Neural cell (in vitro differentiated cells): ENCODE data around the gene ERFL. TPM values are rescaled to one million over a fixed set of nuclear protein-coding genes. Genes with fewer than 3 reads are reported as not detected.

ENCODE experiments used
- H2AFZ ChIP-seq: fragments of 200-600, 300-800 bp; sonication (generic), shearing (Covaris generic); 2 replicates; pipeline ENCODE4 v1.6.0; 2014; ENCODE audit warnings: low read depth, mild to moderate bottlenecking, antibody characterized with exemption, low read length, moderate library complexity
- H3F3A ChIP-seq: fragments of 200-600 bp; shearing (Covaris generic); 2 replicates; pipeline ENCODE4 v1.6.1; 2016; ENCODE audit warnings: mild to moderate bottlenecking, moderate library complexity, mixed read lengths, antibody characterized with exemption, low read length; ENCODE audit not compliant: insufficient read depth, poor library complexity, severe bottlenecking
- H3K27ac ChIP-seq: fragments of 200-600, 300-800 bp; sonication (generic), shearing (Covaris generic); 2 replicates; pipeline ENCODE4 v1.5.1; 2014; ENCODE audit warnings: mild to moderate bottlenecking, low read length, moderate library complexity
- H3K27me3 ChIP-seq: fragments of 300-800, 200-600 bp; sonication (generic), shearing (Covaris generic); 2 replicates; pipeline ENCODE4 v1.6.0; 2014; ENCODE audit warnings: mild to moderate bottlenecking, low read depth, low read length, moderate library complexity; ENCODE audit not compliant: insufficient read depth
- H3K36me3 ChIP-seq: fragments of 300-800, 200-600 bp; sonication (generic), shearing (Covaris generic); 2 replicates; pipeline ENCODE4 v1.5.1; 2014; ENCODE audit warnings: mild to moderate bottlenecking, antibody characterized with exemption, low read length, moderate library complexity; ENCODE audit not compliant: insufficient read depth
- H3K4me2 ChIP-seq: fragments of 300-800, 200-600 bp; sonication (generic), shearing (Covaris generic); 2 replicates; pipeline ENCODE4 v1.6.0; 2014; ENCODE audit warnings: mild to moderate bottlenecking, low read length
- H3K4me3 ChIP-seq: fragments of 300-800, 200-600 bp; sonication (generic), shearing (Covaris generic); 2 replicates; pipeline ENCODE4 v1.5.1; 2014; ENCODE audit warnings: mild to moderate bottlenecking, low read length, moderate library complexity
- H3K79me2 ChIP-seq: fragments of 200-600 bp; shearing (Covaris generic); replicated peaks from 2 replicates; pipeline ENCODE4 v1.6.0; 2014; ENCODE audit warnings: mild to moderate bottlenecking, low read length, moderate library complexity; ENCODE audit not compliant: insufficient read depth
- H3K9ac ChIP-seq: fragments of 300-800, 200-600 bp; sonication (generic), shearing (Covaris generic); 2 replicates; pipeline ENCODE4 v1.6.1; 2016; ENCODE audit warnings: mild to moderate bottlenecking, low read length, mixed read lengths
- H3K9me2 ChIP-seq: fragments of 200-600 bp; shearing (Covaris generic); 2 replicates; pipeline ENCODE4 v1.6.1; 2016; ENCODE audit warnings: mild to moderate bottlenecking, low read length, mixed read lengths; ENCODE audit not compliant: insufficient read depth
- H3K9me3 ChIP-seq: fragments of 200-600, 300-800 bp; sonication (generic), shearing (Covaris generic); 2 replicates; pipeline ENCODE4 v1.6.1; 2016; ENCODE audit warnings: mild to moderate bottlenecking, mixed run types, low read length, moderate library complexity, mixed read lengths
- H4K20me1 ChIP-seq: fragments of 200-600 bp; shearing (Covaris generic); 2 replicates; pipeline ENCODE4 v1.6.1; 2016; ENCODE audit warnings: mild to moderate bottlenecking, mixed run types; ENCODE audit not compliant: insufficient read depth
- CTCF ChIP-seq: fragments of 450-650 bp; IDR thresholded peaks from 2 replicates; pipeline ENCODE4 v1.5.1; 2014; ENCODE audit warnings: antibody characterized with exemption, mild to moderate bottlenecking, moderate library complexity; ENCODE audit not compliant: poor library complexity, severe bottlenecking
- EP300 ChIP-seq: fragments of 450-650 bp; conservative IDR thresholded peaks from 2 replicates; pipeline ENCODE4 v1.6.1; 2014; ENCODE audit warnings: antibody characterized with exemption, mild to moderate bottlenecking, moderate library complexity; ENCODE audit not compliant: poor library complexity, severe bottlenecking
- EZH2 ChIP-seq: fragments of 200-600, 300-800 bp; shearing (Covaris generic), sonication (generic); IDR thresholded peaks from 2 replicates; pipeline ENCODE4 v1.6.1; 2014; ENCODE audit warnings: antibody characterized with exemption, low read length, borderline replicate concordance, mild to moderate bottlenecking; ENCODE audit not compliant: insufficient read depth, poor library complexity, severe bottlenecking
- MXI1 ChIP-seq: fragments of 450-650 bp; conservative IDR thresholded peaks from 2 replicates; pipeline ENCODE4 v1.6.1; 2014; ENCODE audit warnings: antibody characterized with exemption, mild to moderate bottlenecking; ENCODE audit not compliant: poor library complexity, severe bottlenecking
- POLR2AphosphoS5 ChIP-seq: IDR thresholded peaks from 2 replicates; pipeline ENCODE4 v1.6.1; 2012
- RAD21 ChIP-seq: fragments of 450-650 bp; conservative IDR thresholded peaks from 2 replicates; pipeline ENCODE4 v1.6.1; 2014; ENCODE audit warnings: antibody characterized with exemption, mild to moderate bottlenecking, moderate library complexity
- REST ChIP-seq: IDR thresholded peaks from 2 replicates; pipeline ENCODE4 v1.6.1; 2012; ENCODE audit warnings: borderline replicate concordance
- SMC3 ChIP-seq: fragments of 450-650 bp; conservative IDR thresholded peaks from 2 replicates; pipeline ENCODE4 v1.6.1; 2014; ENCODE audit warnings: antibody characterized with exemption, mild to moderate bottlenecking, moderate library complexity; ENCODE audit not compliant: poor library complexity
- TAF1 ChIP-seq: IDR thresholded peaks from 2 replicates; pipeline ENCODE4 v1.6.1; 2012; ENCODE audit warnings: low read depth
- polyA plus RNA-seq: library from polyadenylated mRNA; depleted of rRNA; stranded (reverse); fragments of >200 nt; gene quantifications from 2 replicates; pipeline ENCODE4 v1.2.3, GENCODE V29; 2014

The ERFL gene
- polyA plus RNA-seq, 1 donor from 2014 or later = 0.31 TPM

GRCh38 chr19:41921577-41922576, 6.4 kb downstream of the ERFL start:
- TF ChIP-seq REST (no peak), TAF1 (no peak), POLR2AphosphoS5 (no peak), SMC3 (no peak), EP300 (no peak), EZH2 (no peak), MXI1 (no peak), CTCF (no peak), RAD21 (no peak)
- Histone ChIP-seq H3K4me2 (no peak overlapping the region), H3F3A (no peaks in the 10 kb centered on the region), H3K9me2 (no peaks in the 10 kb centered on the region), H3K27ac (no peak overlapping the region), H3K36me3 (no peaks in the 10 kb centered on the region), H3K9me3 (no peaks in the 10 kb centered on the region), H3K4me3 (no peak overlapping the region), H4K20me1 (no peaks in the 10 kb centered on the region), H2AFZ (no peak overlapping the region), H3K79me2 (no peaks in the 10 kb centered on the region), H3K9ac (no peak overlapping the region), H3K27me3 (peaks cover 84% of the 10 kb centered on the region)

DNA sequence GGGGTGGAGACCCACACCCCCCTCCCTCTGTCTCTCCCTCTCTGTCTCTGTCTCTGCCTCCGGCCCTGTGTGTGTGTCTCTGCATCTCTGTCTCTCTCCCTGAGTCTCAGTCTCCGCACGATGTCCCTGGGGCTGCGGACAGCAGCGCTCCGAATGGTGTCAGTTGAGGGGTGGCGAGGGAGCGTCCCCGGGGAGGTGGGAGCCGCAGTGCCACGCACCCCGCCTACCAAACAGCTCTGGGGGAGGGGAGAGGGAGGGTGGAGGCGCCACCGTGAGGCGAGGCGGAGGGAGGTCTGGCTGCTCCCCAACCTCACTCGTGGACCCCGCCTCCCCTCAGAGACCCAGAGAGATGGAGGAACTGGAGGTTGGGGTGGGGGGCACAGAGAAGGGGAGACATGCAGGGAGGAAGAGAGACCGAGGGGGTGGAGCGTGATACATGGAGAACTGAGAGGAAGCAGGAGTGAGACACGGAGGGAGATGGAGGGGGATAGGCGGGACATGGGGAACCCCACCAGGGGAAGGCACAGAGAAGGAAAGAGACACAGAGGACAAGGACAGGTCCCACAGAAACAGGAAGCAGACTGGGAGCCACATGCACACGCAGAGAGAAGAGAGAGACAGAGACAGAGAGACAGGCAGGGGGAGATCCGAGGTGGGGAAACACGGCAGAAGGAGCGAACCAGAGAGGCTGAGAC, 7.2 kb downstream of the ERFL start:
- no peak for TF ChIP-seq CTCF
- no peak for TF ChIP-seq EZH2
- TF ChIP-seq POLR2AphosphoS5 = no peak
- no peak for TF ChIP-seq MXI1
- no peak for TF ChIP-seq RAD21
- TF ChIP-seq EP300 = no peak
- no peak for TF ChIP-seq TAF1
- no peak for TF ChIP-seq SMC3
- TF ChIP-seq REST = no peak
- Histone ChIP-seq H3K4me2 (no peak overlapping the region), H3K4me3 (no peak overlapping the region)

More for the DNA sequence above, 7.2 kb downstream of the ERFL start:
- H3K79me2 ChIP-seq = no peaks in the 10 kb centered on the region
- H3K9me2 ChIP-seq = no peaks in the 10 kb centered on the region
- H3F3A ChIP-seq = no peaks in the 10 kb centered on the region
- H3K27me3 ChIP-seq = peaks cover 84% of the 10 kb centered on the region
- no peak overlapping the region for H3K9ac ChIP-seq
- H4K20me1 ChIP-seq = no peaks in the 10 kb centered on the region
- H3K9me3 ChIP-seq = no peaks in the 10 kb centered on the region
- H3K36me3 ChIP-seq = no peaks in the 10 kb centered on the region
- H2AFZ ChIP-seq = no peak overlapping the region
- H3K27ac ChIP-seq = no peak overlapping the region
